ENCODE measurements around the gene LRRC3.

The LRRC3 gene

GRCh38 chr21:44466351-44466954 lies 11.1 kb downstream of the LRRC3 start:
- TF ChIP-seq YY1 (IDR thresholded peaks at IDR 0.05; ENCODE audit: low read depth) = no peak
- TF ChIP-seq EP300 (IDR thresholded peaks at IDR 0.05; ENCODE audit: borderline replicate concordance) = no peak
- no peak for TF ChIP-seq REST (IDR thresholded peaks at IDR 0.05; ENCODE audit: low read depth)
- no peak for TF ChIP-seq TCF12 (IDR thresholded peaks at IDR 0.05; ENCODE audit: low read depth)
- TF ChIP-seq FOXM1 (IDR thresholded peaks at IDR 0.05; ENCODE audit: borderline replicate concordance, low read depth) = no peak
- no peak for TF ChIP-seq CREB1 (IDR thresholded peaks at IDR 0.05; ENCODE audit: low read depth)
- TF ChIP-seq EGR1 (IDR thresholded peaks at IDR 0.05) = no peak
- TF ChIP-seq TAF1 (IDR thresholded peaks at IDR 0.05; ENCODE audit: low read depth) = no peak
- TF ChIP-seq ZBTB7A (IDR thresholded peaks at IDR 0.05; ENCODE audit: low read depth) = no peak
- no peak for TF ChIP-seq CEBPB (IDR thresholded peaks at IDR 0.05)
- no peak for TF ChIP-seq USF1 (IDR thresholded peaks at IDR 0.05)
- no peak for TF ChIP-seq TEAD4 (IDR thresholded peaks at IDR 0.05)
- TF ChIP-seq MAX (IDR thresholded peaks at IDR 0.05) = no peak
- no peak for TF ChIP-seq NFIC (IDR thresholded peaks at IDR 0.05)
- no peak for TF ChIP-seq RAD21 (IDR thresholded peaks at IDR 0.05; ENCODE audit: low read depth)

GRCh38 chr21:44466996-44467858 lies 11.9 kb downstream of the LRRC3 start:
- TF ChIP-seq EP300 (IDR thresholded peaks at IDR 0.05; ENCODE audit: borderline replicate concordance) (no peak), TEAD4 (IDR thresholded peaks at IDR 0.05) (no peak)

- TF ChIP-seq REST (IDR thresholded peaks at IDR 0.05; ENCODE audit: low read depth) (no peak), TEAD4 (IDR thresholded peaks at IDR 0.05) (no peak), USF1 (IDR thresholded peaks at IDR 0.05) (no peak), MAX (IDR thresholded peaks at IDR 0.05) (no peak), TCF12 (IDR thresholded peaks at IDR 0.05; ENCODE audit: low read depth) (no peak), YY1 (IDR thresholded peaks at IDR 0.05; ENCODE audit: low read depth) (no peak), RAD21 (IDR thresholded peaks at IDR 0.05; ENCODE audit: low read depth) (no peak), NFIC (IDR thresholded peaks at IDR 0.05) (no peak), EGR1 (IDR thresholded peaks at IDR 0.05) (no peak), FOXM1 (IDR thresholded peaks at IDR 0.05; ENCODE audit: borderline replicate concordance, low read depth) (no peak), ZBTB7A (IDR thresholded peaks at IDR 0.05; ENCODE audit: low read depth) (no peak), TAF1 (IDR thresholded peaks at IDR 0.05; ENCODE audit: low read depth) (no peak), CEBPB (IDR thresholded peaks at IDR 0.05) (no peak), EP300 (IDR thresholded peaks at IDR 0.05; ENCODE audit: borderline replicate concordance) (no peak)
Observed at GRCh38 chr21:44467859-44468195, 12.5 kb downstream of the LRRC3 start.

GRCh38 chr21:44471341-44471740 lies 16.0 kb downstream of the LRRC3 start:
- TF ChIP-seq TEAD4 (IDR thresholded peaks at IDR 0.05) (no peak), RAD21 (IDR thresholded peaks at IDR 0.05; ENCODE audit: low read depth) (no peak), EGR1 (IDR thresholded peaks at IDR 0.05) (no peak), MAX (IDR thresholded peaks at IDR 0.05) (no peak), EP300 (IDR thresholded peaks at IDR 0.05; ENCODE audit: borderline replicate concordance) (no peak), USF1 (IDR thresholded peaks at IDR 0.05) (no peak), TCF12 (IDR thresholded peaks at IDR 0.05; ENCODE audit: low read depth) (no peak), CEBPB (IDR thresholded peaks at IDR 0.05) (no peak)

- no peak for TF ChIP-seq TCF12 (IDR thresholded peaks at IDR 0.05; ENCODE audit: low read depth)
- no peak for TF ChIP-seq TAF1 (IDR thresholded peaks at IDR 0.05; ENCODE audit: low read depth)
- TF ChIP-seq USF1 (IDR thresholded peaks at IDR 0.05) = no peak
- TF ChIP-seq REST (IDR thresholded peaks at IDR 0.05; ENCODE audit: low read depth) = no peak
- TF ChIP-seq ZBTB7A (IDR thresholded peaks at IDR 0.05; ENCODE audit: low read depth) = no peak
- TF ChIP-seq MAX (IDR thresholded peaks at IDR 0.05) = no peak
- TF ChIP-seq CREB1 (IDR thresholded peaks at IDR 0.05; ENCODE audit: low read depth) = no peak
- no peak for TF ChIP-seq YY1 (IDR thresholded peaks at IDR 0.05; ENCODE audit: low read depth)
- no peak for TF ChIP-seq EP300 (IDR thresholded peaks at IDR 0.05; ENCODE audit: borderline replicate concordance)
- TF ChIP-seq TEAD4 (IDR thresholded peaks at IDR 0.05) = no peak
- TF ChIP-seq NFIC (IDR thresholded peaks at IDR 0.05) = no peak
- no peak for TF ChIP-seq CEBPB (IDR thresholded peaks at IDR 0.05)
- TF ChIP-seq FOXM1 (IDR thresholded peaks at IDR 0.05; ENCODE audit: borderline replicate concordance, low read depth) = no peak
- TF ChIP-seq EGR1 (IDR thresholded peaks at IDR 0.05) = no peak
Observed at GRCh38 chr21:44471996-44472395, 16.7 kb downstream of the LRRC3 start.
